ENCODE data around the gene KCNJ10. TPM values are rescaled to one million over a fixed set of nuclear protein-coding genes. Genes with fewer than 3 reads are reported as not detected.

KCNJ10 gene
- total RNA-seq, 1 donor from 2014 or later, result 0.16 TPM

GRCh38 chr1:159992161-159992560, 77.8 kb downstream of the KCNJ10 start:
- DNase-seq (ENCODE audit: low spot score), result no peak

DNA sequence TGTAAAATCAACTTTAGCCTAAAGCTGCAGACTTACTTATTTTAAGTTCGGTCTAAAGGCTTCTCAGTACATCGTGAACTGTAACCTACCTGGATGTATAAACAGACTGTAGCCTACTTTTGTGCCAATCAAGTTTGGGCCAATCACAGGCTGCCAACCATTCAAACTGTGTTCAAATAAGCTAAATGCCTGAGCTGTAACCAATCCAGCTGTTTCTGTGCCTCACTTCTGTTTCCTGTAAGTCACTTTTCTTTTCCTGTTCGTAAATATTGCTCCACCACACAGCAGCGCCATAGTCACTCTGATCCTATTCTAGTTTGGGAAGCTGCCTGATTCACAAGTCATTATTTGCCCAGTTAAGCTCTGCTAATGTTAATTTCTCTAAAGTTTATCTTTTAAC, 78.4 kb downstream of the KCNJ10 start:
- DNase-seq (ENCODE audit: low spot score), result no peak

DNA sequence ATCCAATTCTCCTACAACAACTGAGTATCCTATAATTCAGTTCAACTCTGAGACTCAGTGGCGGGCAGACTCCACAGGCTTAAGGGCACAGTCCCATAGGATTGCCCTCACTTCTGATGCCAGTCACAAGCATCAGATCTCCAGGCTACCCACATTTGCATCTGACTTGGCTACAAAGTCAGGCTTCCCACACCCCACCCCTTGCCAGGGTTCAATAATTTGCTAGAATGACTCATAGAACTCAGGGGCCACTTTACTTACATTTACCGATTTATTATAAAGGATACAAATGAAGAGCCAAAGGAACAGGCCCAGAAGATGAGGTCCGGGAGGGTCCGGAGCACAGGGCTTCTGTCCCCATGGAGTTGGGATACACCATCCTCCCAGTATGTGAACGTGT, 80.0 kb downstream of the KCNJ10 start:
- no peak for DNase-seq (ENCODE audit: low spot score)

GRCh38 chr1:159989581-159989980, 80.4 kb downstream of the KCNJ10 start:
- no peak for DNase-seq (ENCODE audit: low spot score)

- DNase-seq (ENCODE audit: low spot score), result no peak
Measured at GRCh38 chr1:159988006-159988405, 82.0 kb downstream of the KCNJ10 start.

GRCh38 chr1:159987186-159987585, 82.8 kb downstream of the KCNJ10 start:
- no peak for DNase-seq (ENCODE audit: low spot score)

DNA sequence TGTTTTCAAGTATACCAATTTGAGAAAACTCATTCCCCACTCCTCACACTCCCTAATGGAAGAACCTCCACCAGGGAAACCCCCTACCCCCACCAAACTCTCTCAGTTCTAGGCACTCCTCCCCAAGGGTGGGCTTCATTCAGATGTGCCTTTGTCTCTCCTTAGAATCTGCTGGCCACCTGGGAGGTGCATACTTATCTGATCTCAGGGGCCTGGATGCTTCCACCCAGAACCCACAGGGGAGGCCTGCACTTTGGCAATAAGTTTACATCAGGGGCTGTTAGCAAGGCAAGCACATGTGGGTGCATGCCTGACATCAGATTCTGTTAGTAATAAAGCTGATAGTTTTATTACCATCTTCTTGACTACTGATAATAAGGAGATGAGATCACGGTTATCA, 83.4 kb downstream of the KCNJ10 start:
- no peak for DNase-seq (ENCODE audit: low spot score)

- DNase-seq (ENCODE audit: low spot score), result no peak
Measured at GRCh38 chr1:159986093-159986492, 83.9 kb downstream of the KCNJ10 start.

- DNase-seq (ENCODE audit: low spot score), result no peak
Measured at GRCh38 chr1:159985473-159985872, 84.5 kb downstream of the KCNJ10 start.

GRCh38 chr1:159983681-159984080, 86.3 kb downstream of the KCNJ10 start:
- DNase-seq (ENCODE audit: low spot score), result no peak

DNA sequence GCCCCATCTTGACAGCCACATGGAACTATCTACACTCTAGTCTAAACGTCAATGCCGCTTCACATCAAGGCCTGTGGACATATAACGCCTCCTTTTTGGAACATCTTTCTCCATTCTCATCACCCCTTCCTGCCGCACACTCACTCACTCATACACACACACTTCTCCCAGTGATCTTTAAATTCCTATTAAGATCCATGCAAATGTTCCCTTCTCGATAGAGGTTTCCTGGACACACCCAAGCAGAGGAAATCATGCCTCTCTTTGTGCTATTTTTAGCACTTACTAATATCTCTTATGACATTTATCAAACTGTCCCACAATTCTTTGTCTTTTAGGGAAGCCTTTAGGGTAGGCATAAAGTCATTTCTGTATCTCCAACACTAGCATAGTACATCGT, 87.7 kb downstream of the KCNJ10 start:
- DNase-seq (ENCODE audit: low spot score), result no peak

- no peak for DNase-seq (ENCODE audit: low spot score)
Measured at GRCh38 chr1:159981351-159982055, 88.5 kb downstream of the KCNJ10 start.

- DNase-seq (ENCODE audit: low spot score), result no peak
Measured at GRCh38 chr1:159980786-159981185, 89.2 kb downstream of the KCNJ10 start.

DNA sequence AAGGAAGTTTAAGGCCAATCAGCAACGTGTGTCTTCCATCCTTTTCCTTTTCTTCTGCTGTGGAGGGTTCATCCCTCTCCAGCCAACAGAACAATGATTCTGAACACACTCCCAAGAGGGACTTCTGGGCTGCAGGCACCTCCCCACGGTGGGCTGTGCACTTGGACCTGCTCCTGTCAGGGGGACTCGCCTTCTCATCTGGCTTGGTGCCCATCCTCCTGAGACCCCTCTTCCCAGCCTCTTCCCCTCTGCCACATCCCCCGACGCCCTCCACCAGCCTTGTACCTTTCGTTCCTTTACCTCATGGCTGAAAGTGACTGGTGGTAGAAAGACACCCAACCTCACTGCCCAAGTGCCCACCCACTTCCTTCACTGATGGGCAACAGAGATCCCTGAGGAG, 89.9 kb downstream of the KCNJ10 start:
- DNase-seq (ENCODE audit: low spot score), result no peak

GRCh38 chr1:159979257-159979656, 90.7 kb downstream of the KCNJ10 start:
- no peak for DNase-seq (ENCODE audit: low spot score)

GRCh38 chr1:159978107-159978398, 91.9 kb downstream of the KCNJ10 start:
- no peak for DNase-seq (ENCODE audit: low spot score)

- DNase-seq (ENCODE audit: low spot score), result no peak
Measured at GRCh38 chr1:159977364-159978106, 92.4 kb downstream of the KCNJ10 start.

- no peak for DNase-seq (ENCODE audit: low spot score)
Measured at GRCh38 chr1:159974350-159974965, 95.5 kb downstream of the KCNJ10 start.

DNA sequence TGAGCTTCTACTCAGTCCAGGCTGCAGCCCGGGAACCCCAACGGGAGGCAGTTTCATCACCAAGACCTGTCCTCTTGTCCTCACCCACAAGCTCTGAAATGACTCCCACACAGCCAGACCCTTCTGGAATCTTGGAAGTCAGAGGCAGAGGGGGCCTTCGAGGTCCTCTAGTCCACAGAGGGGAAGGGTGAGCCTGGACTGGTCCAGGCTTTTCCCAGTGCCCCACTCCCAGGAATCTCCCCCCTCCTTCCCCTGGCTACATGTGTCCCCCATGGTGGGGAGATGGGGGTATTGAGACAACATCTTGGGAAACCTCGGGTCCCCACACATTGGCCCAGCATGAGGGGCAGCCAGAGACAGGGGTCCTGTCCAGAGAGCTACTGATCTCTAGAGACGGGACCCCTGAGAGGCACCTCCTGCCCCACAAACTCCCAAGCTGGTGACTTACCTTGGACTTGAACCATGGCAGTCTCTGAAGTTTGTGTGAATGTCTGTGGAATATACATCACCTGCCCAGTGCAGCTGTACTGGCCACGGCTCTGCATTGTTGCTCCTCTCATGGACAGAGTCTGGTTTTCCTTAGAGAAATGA, 96.5 kb downstream of the KCNJ10 start:
- no peak for DNase-seq (ENCODE audit: low spot score)

DNA sequence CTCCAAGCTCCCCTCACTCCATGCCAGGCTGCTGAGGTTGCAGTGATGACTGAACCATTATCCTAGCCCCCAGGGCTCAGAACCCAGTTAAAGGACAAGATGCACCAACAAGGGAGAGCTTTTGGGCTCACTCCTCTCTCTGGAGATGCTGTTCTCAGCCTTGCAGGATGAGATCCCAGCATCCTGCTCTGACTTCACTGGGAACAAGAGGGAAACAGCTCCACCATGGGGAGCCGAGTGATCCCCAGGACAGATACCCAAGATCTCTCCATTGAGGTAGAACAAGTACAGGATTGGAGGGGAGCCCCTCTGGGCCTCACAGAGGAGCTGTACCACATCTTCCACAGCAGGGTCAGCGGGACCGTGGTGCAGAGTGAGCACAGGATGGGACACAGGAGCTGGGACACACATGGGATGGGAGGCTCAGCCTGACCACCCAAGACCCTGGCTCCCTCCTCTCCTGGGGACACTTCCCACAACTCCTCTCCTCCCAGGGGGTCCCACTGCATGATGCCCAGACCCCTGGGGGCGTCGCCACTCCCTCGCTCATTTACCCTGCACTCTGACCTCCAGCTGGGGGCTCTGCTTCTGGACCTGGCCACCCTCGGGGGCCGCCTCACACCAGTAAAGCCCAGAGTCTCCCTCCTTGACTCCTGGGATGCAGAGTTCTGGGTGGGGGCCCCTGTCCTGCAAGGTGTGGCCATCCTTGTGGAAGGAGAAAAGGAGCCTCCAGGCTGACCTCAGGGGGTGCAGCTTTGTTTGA, 97.3 kb downstream of the KCNJ10 start:
- DNase-seq (ENCODE audit: low spot score), result no peak

GRCh38 chr1:159970932-159971342, 99.0 kb downstream of the KCNJ10 start:
- no peak for DNase-seq (ENCODE audit: low spot score)

GRCh38 chr1:159968901-159969300, 101.1 kb downstream of the KCNJ10 start:
- no peak for DNase-seq (ENCODE audit: low spot score)

All from mesenteric fat pad (tissue), 1 donor.